Endothelial cell of umbilical vein (primary cell): ENCODE results near the gene DIAPH2. TPM values are rescaled to one million over a fixed set of nuclear protein-coding genes. Genes with fewer than 3 reads are reported as not detected.

Experiments
- BruUV-seq: library from RNA; stranded (reverse); fragments of 400-500 nt; replicated peaks from 2 replicates; lab custom pipeline; 2021; lab: Mats Ljungman, UMichigan
- CTCF ChIA-PET: fragments of 300-600, 350-600 bp; sonication (Branson Sonifier 250); formaldehyde crosslinking; loops from one replicate; lab custom pipeline; 2021; ENCODE audit warnings: antibody characterized with exemption, inconsistent platforms; lab: Charles Lee
- POLR2A ChIA-PET: fragments of 300-600, 350-600 bp; sonication (Branson Sonifier 250); formaldehyde crosslinking; loops from one replicate; lab custom pipeline; 2021; ENCODE audit warnings: antibody characterized with exemption, inconsistent platforms; lab: Charles Lee
- DNase-seq: peaks from one replicate; pipeline ENCODE4 v3.0.0-alpha.2; 2011; ENCODE audit warnings: low read depth, low spot score
- FAIRE-seq: peaks from 2 replicates; lab custom pipeline; 2011; peaks lifted over from hg19 to GRCh38; lab: Jason Lieb, UNC
- H2AFZ ChIP-seq: 2 replicates; pipeline ENCODE4 v1.6.0; 2012; ENCODE audit warnings: low read depth, low read length, control low read depth, inconsistent platforms
- H3K27ac ChIP-seq: 2 replicates; pipeline ENCODE4 v1.5.1; 2011; ENCODE audit warnings: low read depth, mild to moderate bottlenecking, control low read depth, low read length, moderate library complexity; ENCODE audit not compliant: insufficient read depth
- H3K27me3 ChIP-seq, 2 experiments: 2 replicates each; pipeline versions ENCODE4 v1.6.0 to v1.6.1; 2011; ENCODE audit warnings: low read length in 2 of 2, mixed read lengths in 1 of 2; ENCODE audit not compliant: control insufficient read depth in 2 of 2, insufficient read depth in 2 of 2
- H3K36me3 ChIP-seq, 2 experiments: 2 replicates in 1 of 2; 3 replicates in 1 of 2; pipeline ENCODE4 v1.5.1; 2011; ENCODE audit warnings: low read length in 2 of 2, mild to moderate bottlenecking in 1 of 2, moderate library complexity in 1 of 2; ENCODE audit not compliant: control insufficient read depth in 2 of 2, insufficient read depth in 2 of 2; ENCODE audit errors: extremely low read depth in 1 of 2
- H3K4me1 ChIP-seq: 3 replicates; pipeline ENCODE4 v1.5.1; 2011; ENCODE audit warnings: mild to moderate bottlenecking, low read length; ENCODE audit not compliant: control insufficient read depth, insufficient read depth; ENCODE audit errors: extremely low read depth
- H3K4me2 ChIP-seq: 2 replicates; pipeline ENCODE4 v1.6.1; 2011; ENCODE audit warnings: low read length, control low read depth, mixed read lengths; ENCODE audit not compliant: insufficient read depth
- H3K4me3 ChIP-seq, 3 experiments: fragments of 200-600 bp in 1 of 3; sonication (generic), shearing (Covaris generic) in 1 of 3; replicated peaks in 1 of 3; 2 replicates each; pipeline ENCODE4 v1.5.1; 2011 to 2016; ENCODE audit warnings: control low read depth in 3 of 3, low read length in 3 of 3, mild to moderate bottlenecking in 2 of 3, inconsistent platforms in 1 of 3, low read depth in 1 of 3, moderate library complexity in 1 of 3; ENCODE audit not compliant: insufficient read depth in 1 of 3
- H3K79me2 ChIP-seq: 2 replicates; pipeline ENCODE4 v1.6.0; 2012; ENCODE audit warnings: low read length, inconsistent platforms; ENCODE audit not compliant: control insufficient read depth, insufficient read depth
- H3K9ac ChIP-seq: replicated peaks from 2 replicates; pipeline ENCODE3; 2011; ENCODE audit warnings: low read length, control low read depth; ENCODE audit not compliant: insufficient read depth; ENCODE audit errors: extremely low read depth
- H3K9me1 ChIP-seq: replicated peaks from 3 replicates; pipeline ENCODE4 v1.6.0; 2011; ENCODE audit warnings: mild to moderate bottlenecking, low read length; ENCODE audit not compliant: control insufficient read depth, insufficient read depth; ENCODE audit errors: extremely low read depth
- H3K9me3 ChIP-seq: replicated peaks from 2 replicates; pipeline ENCODE4 v1.5.1; 2012; ENCODE audit warnings: low read length, inconsistent platforms; ENCODE audit not compliant: control insufficient read depth, insufficient read depth
- H4K20me1 ChIP-seq: replicated peaks from 2 replicates; pipeline ENCODE3; 2011; ENCODE audit warnings: mild to moderate bottlenecking, low read length; ENCODE audit not compliant: control insufficient read depth, insufficient read depth; ENCODE audit errors: extremely low read depth
- CTCF ChIP-seq, 2 donors: IDR thresholded peaks; 1 replicate in 1 of 2; 2 replicates in 1 of 2; pipeline ENCODE4 v1.5.1; 2011; ENCODE audit warnings: low read length in 2 of 2, mild to moderate bottlenecking in 2 of 2, moderate library complexity in 2 of 2, control low read depth in 1 of 2, inconsistent platforms in 1 of 2, low read depth in 1 of 2; ENCODE audit not compliant: insufficient read depth in 1 of 2; ENCODE audit errors: extremely low read depth in 1 of 2
- EZH2 ChIP-seq: IDR thresholded peaks from 2 replicates; pipeline ENCODE4 v1.6.1; 2012; ENCODE audit warnings: borderline replicate concordance, low read depth, mild to moderate bottlenecking, moderate library complexity, low read length, inconsistent platforms; ENCODE audit not compliant: severe bottlenecking
- FOS ChIP-seq: IDR thresholded peaks from 2 replicates; pipeline ENCODE4 v1.6.1; 2011; ENCODE audit warnings: mild to moderate bottlenecking, low read length, moderate library complexity, borderline replicate concordance; ENCODE audit not compliant: insufficient read depth
- GATA2 ChIP-seq: IDR thresholded peaks from 2 replicates; pipeline ENCODE4 v1.7.0; 2011; ENCODE audit warnings: low read depth, mild to moderate bottlenecking, moderate library complexity, mixed read lengths, low read length; ENCODE audit not compliant: insufficient read length, insufficient read depth
- JUN ChIP-seq: IDR thresholded peaks from 2 replicates; pipeline ENCODE4 v1.6.1; 2011; ENCODE audit warnings: borderline replicate concordance, low read depth; ENCODE audit not compliant: insufficient read length, insufficient read depth
- MAX ChIP-seq: IDR thresholded peaks from 2 replicates; pipeline ENCODE4 v1.6.1; 2011; ENCODE audit not compliant: insufficient read depth, insufficient read length
- MYC ChIP-seq: IDR thresholded peaks from one replicate; pipeline ENCODE4 v1.6.1; 2011; ENCODE audit warnings: mild to moderate bottlenecking, low read depth, low read length
- POLR2A ChIP-seq: IDR thresholded peaks from 2 replicates; pipeline ENCODE4 v1.6.1; 2012; ENCODE audit warnings: low read depth, mild to moderate bottlenecking, control low read depth, low read length
- POLR2AphosphoS5 ChIP-seq: IDR thresholded peaks from 2 replicates; pipeline ENCODE4 v1.6.1; 2012; ENCODE audit warnings: low read depth, mild to moderate bottlenecking, control low read depth, low read length, moderate library complexity; ENCODE audit not compliant: insufficient read depth
- dilution Hi-C: fragments of 300-500 bp; cut with MboI; formaldehyde crosslinking; loops from one replicate; pipeline ENCODE4 v1.15.0; 2019; ENCODE audit warnings: low sequenced_read_pairs; ENCODE audit not compliant: extremely low pct_ligation_motif_present
- intact Hi-C: fragments of 100-400 bp; cut with micrococcal nuclease; formaldehyde crosslinking; loops from one replicate; pipeline ENCODE4 v1.10.0; 2022
- polyA plus RNA-seq, 4 experiments: library from polyadenylated mRNA; depleted of rRNA in 3 of 4; stranded (reverse) in 3 of 4; unstranded in 1 of 4; fragments of >200 nt; gene quantifications; 2 replicates each; pipeline versions ENCODE4 v1.2.1 to v1.2.3, GENCODE V29; 2011 to 2012; ENCODE audit warnings: missing spikeins in 1 of 4
- total RNA-seq: library from RNA; stranded (reverse); gene quantifications from 2 replicates; pipeline ENCODE4 v1.2.3, GENCODE V29; 2021

The DIAPH2 gene
- total and polyA plus RNA-seq, 2 donors (not counting 3 experiments of a cell fraction or from before 2014, with no cell fraction given) = 3.0 to 30.0 TPM

GRCh38 chrX:97628807-97629596, 944.4 kb downstream of the DIAPH2 start:
- CTCF ChIA-PET = no interaction called here
- dilution Hi-C loops = no loop called here
- no peak for FAIRE-seq

More at GRCh38 chrX:97628807-97629596, 944.4 kb downstream of the DIAPH2 start:
- TF ChIP-seq CTCF (IDR thresholded peaks at IDR 0.05; ENCODE audit: extremely low read depth in 1 of 2, insufficient read depth in 1 of 2, low read depth in 1 of 2, low read length in 2 of 2) (no peak), GATA2 (no peak), POLR2A (no peak), MYC (no peak), POLR2AphosphoS5 (no peak), FOS (no peak), EZH2 (no peak), JUN (no peak), MAX (no peak)
- H3K4me2 ChIP-seq = no peak overlapping the region
- no peak overlapping the region for H3K4me3 ChIP-seq
- H3K9me3 ChIP-seq = no peaks in the 10 kb centered on the region
- H3K79me2 ChIP-seq = no peaks in the 10 kb centered on the region
- no TSS peak for BruUV-seq
- intact Hi-C loops = no loop called here
- H3K4me1 ChIP-seq = no peaks in the 10 kb centered on the region
- H2AFZ ChIP-seq = no peak overlapping the region
- H3K9me1 ChIP-seq = no peaks in the 10 kb centered on the region
- no peak for DNase-seq
- no peaks in the 10 kb centered on the region for H4K20me1 ChIP-seq
- POLR2A ChIA-PET = no interaction called here
- no peaks in the 10 kb centered on the region for H3K36me3 ChIP-seq
- H3K27me3 ChIP-seq = no peaks in the 10 kb centered on the region
- no peak overlapping the region for H3K27ac ChIP-seq
- H3K9ac ChIP-seq = no peak overlapping the region
